Kidney (tissue), 14 donors: Measurements from ENCODE around the gene C13orf46. TPM values are rescaled to one million over a fixed set of nuclear protein-coding genes. Genes with fewer than 3 reads are reported as not detected.
"Not testable (repeated sequence)": the region's sequence is repeated elsewhere in the genome, so short reads cannot be mapped to it uniquely, and the experiment has no call there.

Source experiments
- DNase-seq, 5 donors: peaks; one replicate each; pipeline ENCODE4 v3.0.0-alpha.2; 2013 to 2020
- FAIRE-seq: peaks from 2 replicates; lab custom pipeline; 2012; peaks lifted over from hg19 to GRCh38; lab: Jason Lieb, UNC
- H3K27ac ChIP-seq, 2 donors: one replicate each; pipeline ENCODE4 v1.7.0; 2013; ENCODE audit warnings: low read depth in 2 of 2, low read length in 2 of 2, inconsistent platforms in 1 of 2
- H3K27me3 ChIP-seq: one replicate; pipeline ENCODE4 v1.7.1; 2013; ENCODE audit warnings: low read length, inconsistent platforms; ENCODE audit not compliant: control insufficient read depth, insufficient read depth
- H3K36me3 ChIP-seq, 3 donors: one replicate each; pipeline versions ENCODE4 v1.7.0 to v1.7.1; 2013; ENCODE audit warnings: low read length in 3 of 3, control low read depth in 1 of 3, inconsistent platforms in 1 of 3; ENCODE audit not compliant: insufficient read depth in 3 of 3, control insufficient read depth in 2 of 3
- H3K4me1 ChIP-seq, 3 donors: one replicate each; pipeline versions ENCODE4 v1.7.0 to v1.7.1; 2013; ENCODE audit warnings: low read length in 3 of 3, inconsistent platforms in 1 of 3, low read depth in 1 of 3; ENCODE audit not compliant: control insufficient read depth in 2 of 3, insufficient read depth in 2 of 3
- H3K4me3 ChIP-seq, 3 donors: one replicate each; pipeline versions ENCODE4 v1.7.0 to v1.8.1; 2013; ENCODE audit warnings: low read length in 3 of 3, control low read depth in 1 of 3, inconsistent platforms in 1 of 3
- H3K9ac ChIP-seq, 3 donors: one replicate each; pipeline versions ENCODE4 v1.7.0 to v1.7.1; 2013; ENCODE audit warnings: low read length in 3 of 3, control low read depth in 1 of 3, inconsistent platforms in 1 of 3
- H3K9me3 ChIP-seq, 3 donors: one replicate each; pipeline versions ENCODE4 v1.7.0 to v1.7.1; 2013; ENCODE audit warnings: low read length in 3 of 3, control low read depth in 1 of 3, inconsistent platforms in 1 of 3; ENCODE audit not compliant: control insufficient read depth in 2 of 3, insufficient read depth in 1 of 3
- CTCF ChIP-seq: IDR thresholded peaks from 3 replicates; pipeline ENCODE4 v1.5.1; 2012; ENCODE audit warnings: mild to moderate bottlenecking, moderate library complexity, borderline replicate concordance; ENCODE audit not compliant: insufficient read depth; ENCODE audit errors: extremely low read depth
- intact Hi-C: fragments of 100-400 bp; cut with DNase I; formaldehyde crosslinking; loops from one replicate; pipeline ENCODE4 v1.11.1; 2022
- polyA plus RNA-seq: library from polyadenylated mRNA; stranded (reverse); fragments of 350-450 nt; fragmentation: Illumina TruSeq; extraction: RNeasy Lipid Tissue Mini Kit (QIAGEN cat#74804); gene quantifications from one replicate; pipeline ENCODE4 v1.2.3, GENCODE V29; 2014; ENCODE audit warnings: low read depth, low replicate concordance; ENCODE audit not compliant: insufficient read depth
- total RNA-seq: library from RNA; stranded (reverse); fragmentation: NEBNext Ultra II Directional; extraction: Animal tissue kit (Norgen Biotek cat#: 25700); gene quantifications from one replicate; pipeline ENCODE4 v1.2.1, GENCODE V29; 2021
- donor health status: control.
- donor health status: control.
- donor health status: control.
- donor health status: control.
- donor health status: control.
- donor health status: DM: yes; HTN: yes; CAD: no.
- donor health status: Normal renal cell carcinoma (clear cell type).

C13orf46 gene
- total and polyA plus RNA-seq, 2 donors from 2014 or later = 1.1 TPM; not detected in 1

GRCh38 chr13:113914333-113915011 is 59.4 kb downstream of the C13orf46 start:
- FAIRE-seq (no peak), DNase-seq (no peak)
- intact Hi-C loops = no loop called here

GRCh38 chr13:113913838-113914237 is 60.0 kb downstream of the C13orf46 start:
- DNase-seq, H3K27ac ChIP-seq, FAIRE-seq, H3K4me3 ChIP-seq, H3K27me3 ChIP-seq, H3K36me3 ChIP-seq, H3K9ac ChIP-seq, intact Hi-C loops, H3K4me1 ChIP-seq, H3K9me3 ChIP-seq: not testable (repeated sequence)

More at GRCh38 chr13:113914333-113915011, 59.4 kb downstream of the C13orf46 start:
- TF ChIP-seq CTCF = no peak
- Histone ChIP-seq H3K4me3 (no peak overlapping the region), H3K4me1 (no peaks in the 10 kb centered on the region), H3K36me3 (no peaks in the 10 kb centered on the region), H3K9ac (no peak overlapping the region), H3K27ac (no peak overlapping the region), H3K9me3 (no peaks in the 10 kb centered on the region), H3K27me3 (no peaks in the 10 kb centered on the region)

- H3K27ac ChIP-seq, FAIRE-seq, H3K9me3 ChIP-seq, H3K4me1 ChIP-seq, H3K27me3 ChIP-seq, H3K9ac ChIP-seq, H3K36me3 ChIP-seq, H3K4me3 ChIP-seq, intact Hi-C loops, DNase-seq: not testable (repeated sequence)
These were observed 60.5 kb downstream of the C13orf46 start for GRCh38 chr13:113913408-113913807.

GRCh38 chr13:113912596-113912995 is 61.3 kb downstream of the C13orf46 start:
- intact Hi-C loops = no loop called here
- no peak for FAIRE-seq

More at GRCh38 chr13:113912596-113912995, 61.3 kb downstream of the C13orf46 start:
- Histone ChIP-seq H3K4me3 (no peak overlapping the region), H3K36me3 (no peaks in the 10 kb centered on the region), H3K4me1 (peaks cover 0 to 3% (median 0%) of the 10 kb centered on the region in 3 donors), H3K9ac (no peak overlapping the region), H3K9me3 (no peaks in the 10 kb centered on the region), H3K27ac (no peak overlapping the region), H3K27me3 (no peaks in the 10 kb centered on the region)
- DNase-seq = no peak
- TF ChIP-seq CTCF = no peak
